Muscle of leg (tissue), 11 donors: Measurements from ENCODE around the gene ENOSF1. TPM values are rescaled to one million over a fixed set of nuclear protein-coding genes. Genes with fewer than 3 reads are reported as not detected.

Source experiments
- DNase-seq: peaks from one replicate; pipeline ENCODE4 v3.0.0; 2013
- H3K27ac ChIP-seq: one replicate; pipeline ENCODE4 v1.5.1; 2013; ENCODE audit warnings: mild to moderate bottlenecking, low read length, control low read depth
- H3K27me3 ChIP-seq: one replicate; pipeline ENCODE4 v1.6.1; 2013; ENCODE audit warnings: low read length; ENCODE audit not compliant: control insufficient read depth, insufficient read depth
- H3K36me3 ChIP-seq: one replicate; pipeline ENCODE4 v1.6.1; 2013; ENCODE audit warnings: low read length; ENCODE audit not compliant: control insufficient read depth, insufficient read depth
- H3K4me1 ChIP-seq: one replicate; pipeline ENCODE4 v1.6.1; 2013; ENCODE audit warnings: low read length; ENCODE audit not compliant: control insufficient read depth, insufficient read depth
- H3K4me3 ChIP-seq: one replicate; pipeline ENCODE4 v1.5.1; 2013; ENCODE audit warnings: low read length, control low read depth
- H3K9me3 ChIP-seq: replicated peaks from 2 replicates; pipeline ENCODE4 v1.6.1; 2013; ENCODE audit warnings: low read depth, low read length; ENCODE audit not compliant: control insufficient read depth
- WGBS: methylation state at CpG from one replicate; pipeline ENCODE4 v1.1.5; 2013; ENCODE audit warnings: missing lambda C conversion rate; ENCODE audit not compliant: insufficient coverage; 5-methylcytosine and 5-hydroxymethylcytosine counted together
- polyA plus RNA-seq, 8 donors: library from polyadenylated mRNA; unstranded; fragments of 120-200 nt; gene quantifications; one replicate each; pipeline versions ENCODE4 v1.2.1 to v1.2.3, GENCODE V29; 2013; ENCODE audit warnings: inconsistent platforms in 1 of 8, low replicate concordance in 1 of 8; ENCODE audit not compliant: insufficient read length in 8 of 8, insufficient read depth in 1 of 8
- total RNA-seq: library from RNA; stranded (reverse); fragments of 120-200 nt; gene quantifications from one replicate; pipeline ENCODE4 v1.2.4, GENCODE V29; 2013

The ENOSF1 gene
- total and polyA plus RNA-seq, 9 donors: 16.8 to 35.9 (median 20.5) TPM

- H3K27me3 ChIP-seq: no peaks in the 10 kb centered on the region
- 63% methylated on average over 3 of the region's 6 CpGs for WGBS
- no peak overlapping the region for H3K4me3 ChIP-seq
- no peaks in the 10 kb centered on the region for H3K4me1 ChIP-seq
- no peak for DNase-seq
- H3K36me3 ChIP-seq: no peaks in the 10 kb centered on the region
- H3K27ac ChIP-seq: no peak overlapping the region
- no peaks in the 10 kb centered on the region for H3K9me3 ChIP-seq
These were observed 62.0 kb downstream of the ENOSF1 start for GRCh38 chr18:650428-650858.

GRCh38 chr18:649341-649740 lies 63.1 kb downstream of the ENOSF1 start:
- no peaks in the 10 kb centered on the region for H3K9me3 ChIP-seq
- no peaks in the 10 kb centered on the region for H3K4me1 ChIP-seq
- no peak for DNase-seq
- no peak overlapping the region for H3K27ac ChIP-seq
- no peaks in the 10 kb centered on the region for H3K27me3 ChIP-seq
- no CpG with 5 or more reads among the region's 5 CpGs for WGBS
- no peak overlapping the region for H3K4me3 ChIP-seq
- H3K36me3 ChIP-seq: no peaks in the 10 kb centered on the region

GRCh38 chr18:647304-647703 lies 65.1 kb downstream of the ENOSF1 start:
- no peak for DNase-seq
- H3K36me3 ChIP-seq: no peaks in the 10 kb centered on the region
- no peaks in the 10 kb centered on the region for H3K9me3 ChIP-seq
- H3K4me3 ChIP-seq: no peak overlapping the region
- H3K4me1 ChIP-seq: no peaks in the 10 kb centered on the region
- no peak overlapping the region for H3K27ac ChIP-seq
- no peaks in the 10 kb centered on the region for H3K27me3 ChIP-seq
- WGBS: 82% methylated on average over 5 of the region's 5 CpGs

- no CpG with 5 or more reads among the region's 2 CpGs for WGBS
These were observed 67.9 kb downstream of the ENOSF1 start for GRCh38 chr18:644395-645004.

GRCh38 chr18:641224-641623 lies 71.2 kb downstream of the ENOSF1 start:
- H3K27me3 ChIP-seq: no peaks in the 10 kb centered on the region
- H3K4me1 ChIP-seq: no peaks in the 10 kb centered on the region
- no peak overlapping the region for H3K27ac ChIP-seq
- no peak overlapping the region for H3K4me3 ChIP-seq
- H3K9me3 ChIP-seq: no peaks in the 10 kb centered on the region
- WGBS: no CpG with 5 or more reads among the region's 6 CpGs
- DNase-seq: no peak
- no peaks in the 10 kb centered on the region for H3K36me3 ChIP-seq

More at GRCh38 chr18:644395-645004, 67.9 kb downstream of the ENOSF1 start:
- no peaks in the 10 kb centered on the region for H3K27me3 ChIP-seq
- H3K36me3 ChIP-seq: no peaks in the 10 kb centered on the region
- no peaks in the 10 kb centered on the region for H3K4me1 ChIP-seq
- no peaks in the 10 kb centered on the region for H3K9me3 ChIP-seq
- H3K27ac ChIP-seq: no peak overlapping the region
- no peak for DNase-seq
- H3K4me3 ChIP-seq: no peak overlapping the region

- WGBS: 57% methylated on average over 2 of the region's 8 CpGs
- no peak overlapping the region for H3K4me3 ChIP-seq
These were observed 77.3 kb downstream of the ENOSF1 start for GRCh38 chr18:635171-635570.

GRCh38 chr18:634551-635045 lies 77.8 kb downstream of the ENOSF1 start:
- Histone ChIP-seq H3K4me3 (no peak overlapping the region), H3K4me1 (no peaks in the 10 kb centered on the region), H3K9me3 (no peaks in the 10 kb centered on the region), H3K27me3 (no peaks in the 10 kb centered on the region), H3K36me3 (no peaks in the 10 kb centered on the region), H3K27ac (no peak overlapping the region)
- no peak for DNase-seq
- no CpG with 5 or more reads among the region's 2 CpGs for WGBS

More at GRCh38 chr18:635171-635570, 77.3 kb downstream of the ENOSF1 start:
- Histone ChIP-seq H3K27ac (no peak overlapping the region), H3K9me3 (no peaks in the 10 kb centered on the region), H3K27me3 (no peaks in the 10 kb centered on the region), H3K4me1 (no peaks in the 10 kb centered on the region), H3K36me3 (no peaks in the 10 kb centered on the region)
- no peak for DNase-seq

GRCh38 chr18:631560-631959 lies 80.9 kb downstream of the ENOSF1 start:
- Histone ChIP-seq H3K27ac (no peak overlapping the region), H3K9me3 (no peaks in the 10 kb centered on the region), H3K27me3 (no peaks in the 10 kb centered on the region), H3K36me3 (no peaks in the 10 kb centered on the region), H3K4me3 (no peak overlapping the region), H3K4me1 (no peaks in the 10 kb centered on the region)
- DNase-seq: no peak

GRCh38 chr18:629269-630150 lies 82.9 kb downstream of the ENOSF1 start:
- no peak for DNase-seq
- no peak overlapping the region for H3K4me3 ChIP-seq
- no peaks in the 10 kb centered on the region for H3K9me3 ChIP-seq
- WGBS: 51% methylated on average over 2 of the region's 6 CpGs
- H3K36me3 ChIP-seq: no peaks in the 10 kb centered on the region
- no peaks in the 10 kb centered on the region for H3K27me3 ChIP-seq
- H3K4me1 ChIP-seq: no peaks in the 10 kb centered on the region
- no peak overlapping the region for H3K27ac ChIP-seq

- no peak for DNase-seq
- Histone ChIP-seq H3K27me3 (no peaks in the 10 kb centered on the region), H3K4me3 (no peak overlapping the region), H3K4me1 (peaks cover 2% of the 10 kb centered on the region), H3K9me3 (no peaks in the 10 kb centered on the region), H3K36me3 (no peaks in the 10 kb centered on the region), H3K27ac (no peak overlapping the region)
- no CpG with 5 or more reads among the region's 2 CpGs for WGBS
These were observed 85.2 kb downstream of the ENOSF1 start for GRCh38 chr18:627231-627630.
